LNCAP (cell line): Measurements from ENCODE around the gene MS4A15.

Source experiments
- TF ChIP-seq, protein P1 (sequence below): fragments of 450-650 bp; IDR thresholded peaks from 2 replicates; pipeline ENCODE4 v1.5.1; 2017; ENCODE audit warnings: mild to moderate bottlenecking

MS4A15 gene

DNA sequence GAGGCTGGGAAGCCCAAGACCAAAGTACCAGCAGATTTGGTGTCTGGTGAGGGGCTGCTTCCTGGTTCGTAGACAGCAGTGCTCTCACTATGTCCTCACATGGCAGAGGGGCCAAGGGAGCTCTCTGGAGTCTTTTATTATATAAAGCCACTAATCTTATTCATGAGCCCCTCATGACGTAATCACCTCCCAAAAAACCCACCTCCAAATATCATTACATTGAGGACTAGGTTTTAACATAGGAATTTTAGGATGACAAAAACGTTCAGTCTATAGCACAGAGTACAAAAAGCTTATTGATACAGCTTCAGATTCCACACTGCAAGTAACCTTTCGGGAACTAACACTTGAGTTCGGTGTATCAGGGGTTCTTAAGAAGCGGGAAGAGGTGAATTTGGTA, 36.2 kb upstream of the MS4A15 start:
- TF ChIP-seq, protein P1, sequence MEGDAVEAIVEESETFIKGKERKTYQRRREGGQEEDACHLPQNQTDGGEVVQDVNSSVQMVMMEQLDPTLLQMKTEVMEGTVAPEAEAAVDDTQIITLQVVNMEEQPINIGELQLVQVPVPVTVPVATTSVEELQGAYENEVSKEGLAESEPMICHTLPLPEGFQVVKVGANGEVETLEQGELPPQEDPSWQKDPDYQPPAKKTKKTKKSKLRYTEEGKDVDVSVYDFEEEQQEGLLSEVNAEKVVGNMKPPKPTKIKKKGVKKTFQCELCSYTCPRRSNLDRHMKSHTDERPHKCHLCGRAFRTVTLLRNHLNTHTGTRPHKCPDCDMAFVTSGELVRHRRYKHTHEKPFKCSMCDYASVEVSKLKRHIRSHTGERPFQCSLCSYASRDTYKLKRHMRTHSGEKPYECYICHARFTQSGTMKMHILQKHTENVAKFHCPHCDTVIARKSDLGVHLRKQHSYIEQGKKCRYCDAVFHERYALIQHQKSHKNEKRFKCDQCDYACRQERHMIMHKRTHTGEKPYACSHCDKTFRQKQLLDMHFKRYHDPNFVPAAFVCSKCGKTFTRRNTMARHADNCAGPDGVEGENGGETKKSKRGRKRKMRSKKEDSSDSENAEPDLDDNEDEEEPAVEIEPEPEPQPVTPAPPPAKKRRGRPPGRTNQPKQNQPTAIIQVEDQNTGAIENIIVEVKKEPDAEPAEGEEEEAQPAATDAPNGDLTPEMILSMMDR: no peak

DNA sequence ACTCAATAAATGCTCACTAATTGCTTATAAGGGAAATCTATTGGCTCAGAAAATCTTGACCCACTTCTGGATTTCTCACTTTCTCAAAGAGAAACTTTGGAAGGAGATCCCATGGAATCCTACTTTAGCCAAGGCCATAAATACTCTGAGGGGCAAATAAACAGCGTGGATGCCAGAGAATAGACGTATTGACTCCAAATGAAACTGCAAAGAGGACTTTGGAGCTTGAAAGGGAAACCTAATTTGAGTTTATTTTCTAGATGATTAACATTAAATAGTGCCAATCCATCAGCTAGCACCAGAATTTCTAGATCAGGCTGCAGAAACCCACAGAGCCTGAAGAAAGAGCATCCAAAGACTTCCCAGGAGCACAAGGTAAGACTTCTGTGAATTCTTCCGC, 32.2 kb upstream of the MS4A15 start, which contains the start of gene MS4A18:
Gene MS4A18 (plus strand): TSS at position 301 of the 400 bp plus-strand sequence.
- TF ChIP-seq, protein P1: no peak

DNA sequence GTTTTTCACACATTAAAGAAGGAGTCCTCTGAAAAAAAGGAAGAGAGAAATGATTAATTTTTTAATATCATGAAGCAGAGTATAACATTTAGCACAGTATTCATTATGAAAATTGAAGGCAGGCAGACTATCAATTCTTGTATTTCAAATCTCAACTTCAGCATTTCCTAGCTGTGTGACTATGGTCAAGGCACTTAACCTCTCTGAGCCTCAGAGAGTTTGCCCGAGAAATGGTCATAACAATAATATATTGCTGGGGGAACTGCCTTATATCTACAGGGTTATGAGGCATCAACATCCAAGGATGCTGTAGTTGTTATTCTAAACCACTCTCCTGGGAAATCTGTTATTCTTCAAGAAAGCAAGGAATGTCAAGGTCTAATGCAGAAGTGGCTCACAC, 31.1 kb upstream of the MS4A15 start:
- TF ChIP-seq, protein P1: no peak

DNA sequence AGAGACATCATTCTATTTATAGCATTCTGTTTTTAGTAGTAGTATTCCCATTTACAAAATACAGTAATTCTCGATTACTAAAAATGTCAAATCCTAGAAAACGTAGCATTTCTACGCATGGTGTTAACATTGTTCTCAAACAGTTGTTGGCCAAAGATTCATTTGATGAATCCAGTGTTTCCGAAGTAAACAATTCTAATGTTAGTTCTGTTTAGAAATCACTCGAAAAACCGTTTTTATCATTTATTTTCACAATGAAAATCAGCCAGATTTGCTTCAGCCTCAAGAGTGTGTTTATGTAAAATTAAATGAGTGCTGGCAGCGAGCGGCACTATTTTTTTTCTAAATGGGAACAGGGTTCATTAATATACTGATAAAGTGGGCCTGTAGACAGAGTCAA, 25.1 kb upstream of the MS4A15 start:
- TF ChIP-seq, protein P1: no peak

DNA sequence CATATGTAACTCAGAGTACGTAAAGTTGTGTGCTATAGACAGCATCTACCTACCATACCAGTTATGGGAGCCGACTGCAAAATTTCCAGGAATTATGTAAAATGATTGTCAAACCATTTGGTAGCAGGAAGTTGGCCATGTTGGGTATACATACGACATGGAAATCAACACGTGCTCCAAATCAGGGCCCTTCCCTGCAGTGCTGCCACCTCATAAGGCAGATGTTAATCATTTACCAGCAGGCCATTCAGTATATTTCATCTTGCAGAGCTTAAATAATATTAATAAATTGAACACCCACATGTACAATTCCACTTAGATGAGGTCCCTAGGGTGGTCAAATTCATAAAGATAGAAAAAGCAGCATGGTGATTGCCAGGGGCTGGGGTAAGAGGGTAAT, 22.4 kb upstream of the MS4A15 start:
- TF ChIP-seq, protein P1: no peak

DNA sequence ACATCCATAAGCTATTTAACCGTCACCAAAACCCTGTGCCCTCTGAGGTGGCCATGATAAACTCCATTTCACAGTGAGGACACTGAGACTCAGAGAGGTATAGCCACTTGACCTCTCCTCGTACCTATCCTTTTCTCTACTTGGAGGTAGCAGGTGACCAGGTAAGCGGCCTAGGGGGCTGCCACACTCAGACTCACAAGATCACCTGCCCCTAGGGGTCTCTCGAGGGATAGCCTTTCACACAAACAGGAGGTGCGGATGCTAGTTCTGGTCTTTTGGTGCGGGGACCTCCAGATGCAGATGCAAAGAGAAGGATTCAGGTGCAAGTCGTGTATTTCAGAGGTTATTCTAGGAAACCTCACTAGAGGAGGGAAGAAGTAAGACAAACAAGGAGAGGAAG, 17.6 kb upstream of the MS4A15 start:
- TF ChIP-seq, protein P1: no peak

DNA sequence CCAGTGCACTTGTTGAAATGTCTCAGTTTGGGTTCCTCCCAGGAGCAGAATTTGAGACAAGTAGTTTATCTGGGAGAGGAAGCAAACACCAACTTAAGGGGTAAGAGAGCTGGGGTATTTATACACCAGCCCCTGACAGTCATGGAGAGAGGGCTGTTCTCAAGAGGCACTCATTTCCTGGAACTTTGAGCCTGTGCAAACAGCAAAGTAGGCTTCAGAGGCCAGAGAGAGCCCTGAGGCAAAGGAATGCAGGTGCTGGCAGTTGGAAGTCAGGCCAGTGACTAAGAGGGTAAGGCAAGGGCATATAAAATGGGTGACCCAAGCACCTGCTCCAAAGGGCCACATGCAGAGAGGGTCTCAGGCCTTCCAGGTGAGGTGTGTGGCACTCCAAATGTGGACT, 16.1 kb upstream of the MS4A15 start:
- TF ChIP-seq, protein P1: no peak

DNA sequence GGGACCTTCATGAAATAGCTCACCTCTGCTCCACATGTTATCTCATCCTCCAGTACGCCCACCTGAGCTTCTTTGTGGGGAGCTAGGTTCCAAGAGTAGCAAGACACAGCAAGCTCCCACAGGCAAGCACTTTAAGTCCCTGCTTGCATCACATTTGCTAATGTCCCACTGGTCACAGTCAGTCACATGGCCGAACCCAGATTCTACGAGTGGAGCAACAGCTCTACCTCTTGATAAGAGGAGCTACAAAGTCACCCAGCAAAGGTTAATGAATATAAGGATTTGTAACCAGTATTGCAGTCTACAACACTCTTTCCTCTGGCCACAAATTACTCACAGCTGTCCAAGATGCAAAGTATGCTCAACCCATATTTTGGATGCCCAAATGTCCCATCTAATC, 15.2 kb upstream of the MS4A15 start:
- TF ChIP-seq, protein P1: no peak
